GM18951 (cell line): Measurements from ENCODE around the gene ZSWIM6.

Source experiments
- POLR2A ChIP-seq: IDR thresholded peaks from 4 replicates; pipeline ENCODE4 v1.6.1; 2011; ENCODE audit warnings: mild to moderate bottlenecking; ENCODE audit not compliant: insufficient read length, insufficient read depth; ENCODE audit errors: extremely low read depth
- in situ Hi-C: fragments of 300-500 bp; cut with MboI; formaldehyde crosslinking; loops from one replicate; pipeline ENCODE4 v1.12.0; 2022; ENCODE audit warnings: low sequenced_read_pairs, mixed read lengths, inconsistent platforms; ENCODE audit not compliant: unreplicated experiment

ZSWIM6 gene

DNA sequence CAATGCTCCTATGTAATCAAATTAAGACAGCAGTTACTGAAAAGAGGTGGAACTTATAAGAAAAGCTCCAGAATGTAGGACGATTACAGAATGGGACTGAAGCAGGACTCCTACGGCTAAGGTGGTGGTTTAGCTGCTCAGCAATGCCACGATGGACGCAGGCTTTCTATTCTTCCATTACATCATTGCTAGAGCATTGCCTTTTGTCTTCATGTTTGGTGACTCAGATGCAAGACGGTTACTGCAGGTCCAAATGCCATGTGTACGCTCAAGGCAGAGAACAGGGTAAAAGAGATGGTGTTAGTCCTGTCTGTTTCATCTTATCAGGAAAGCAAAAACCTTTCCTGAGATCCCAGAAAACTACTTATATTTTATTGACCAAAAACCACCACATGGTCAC is 255.1 kb downstream of the ZSWIM6 start:
- in situ Hi-C loops = no loop called here
- TF ChIP-seq POLR2A = no peak

DNA sequence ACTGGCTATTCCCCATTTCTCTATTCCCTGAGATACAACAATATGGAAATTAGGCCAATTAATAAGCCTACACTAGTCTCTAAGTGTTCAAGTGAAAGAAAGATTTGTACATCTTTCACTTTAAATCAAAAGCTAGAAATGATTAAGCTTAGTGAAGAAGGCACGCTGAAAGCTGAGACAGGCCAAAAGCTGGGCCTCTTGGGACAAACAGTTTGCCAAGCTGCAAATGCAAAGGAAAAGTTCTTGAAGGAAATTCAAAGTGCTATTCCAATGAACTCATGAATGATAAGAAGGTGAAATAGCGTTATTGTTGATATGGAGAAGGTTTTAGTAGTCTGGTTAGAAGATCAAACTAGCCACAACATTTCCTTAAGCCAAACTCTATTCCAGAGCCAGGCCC is 256.2 kb downstream of the ZSWIM6 start:
- TF ChIP-seq POLR2A = no peak
- in situ Hi-C loops = no loop called here

DNA sequence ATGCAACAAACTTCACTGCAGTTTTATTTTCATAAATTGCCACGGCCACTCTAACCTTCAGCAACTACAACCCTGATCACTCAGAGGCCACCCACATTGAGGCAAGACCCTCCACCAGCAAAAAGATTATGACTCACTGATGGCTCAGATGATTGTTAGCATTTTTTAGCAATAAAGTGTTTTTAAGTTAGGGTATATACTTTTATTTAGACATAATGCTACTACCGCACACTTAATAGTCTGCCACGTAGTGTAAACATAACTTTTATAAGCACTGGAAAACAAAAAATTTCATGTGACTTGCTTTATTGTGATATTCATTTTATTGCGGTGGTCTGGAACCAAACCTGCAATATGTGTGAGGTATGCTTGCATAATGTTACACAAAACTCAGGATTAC is 257.9 kb downstream of the ZSWIM6 start:
- no peak for TF ChIP-seq POLR2A
- in situ Hi-C loops = no loop called here

DNA sequence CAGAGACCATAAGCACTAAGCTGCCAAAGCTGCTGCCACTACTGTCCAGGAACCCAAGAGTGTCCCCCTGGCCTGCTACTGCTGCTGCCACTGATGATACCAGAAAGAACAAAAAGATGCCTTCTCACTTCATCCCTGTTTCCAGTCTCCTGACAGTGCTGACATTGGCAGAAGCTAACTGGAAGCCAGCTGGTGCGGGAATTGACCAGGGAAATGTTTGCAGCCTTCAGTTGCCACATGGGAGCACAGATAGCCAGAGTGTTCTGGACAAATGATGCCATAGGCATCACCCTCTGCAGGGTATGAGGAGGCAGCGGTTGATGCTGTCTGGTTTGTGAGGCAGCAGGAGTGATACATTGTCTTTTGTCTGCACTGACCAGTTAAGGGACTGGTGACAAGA is 258.4 kb downstream of the ZSWIM6 start:
- in situ Hi-C loops = no loop called here

DNA sequence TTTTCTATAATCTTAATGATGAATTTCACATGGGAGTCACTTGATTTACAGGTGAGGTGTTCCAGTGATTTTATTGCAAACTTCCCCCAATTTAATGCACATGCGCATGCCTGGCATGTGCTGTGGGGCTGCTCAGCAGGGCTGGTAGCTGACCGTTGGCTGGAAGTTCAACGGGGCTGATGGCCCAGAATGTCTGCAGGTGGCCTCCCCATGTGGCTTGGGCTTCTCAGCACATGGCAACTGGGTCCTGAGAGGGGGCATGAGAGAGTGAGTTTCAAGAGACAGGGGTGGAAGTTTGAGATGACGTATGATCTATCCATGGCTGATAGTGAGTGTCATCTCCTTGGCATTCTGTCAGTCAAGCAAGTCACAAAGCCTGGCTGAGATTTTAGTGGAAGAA is 259.8 kb downstream of the ZSWIM6 start:
- no peak for TF ChIP-seq POLR2A

More for the DNA sequence above, 258.4 kb downstream of the ZSWIM6 start:
- TF ChIP-seq POLR2A = no peak

DNA sequence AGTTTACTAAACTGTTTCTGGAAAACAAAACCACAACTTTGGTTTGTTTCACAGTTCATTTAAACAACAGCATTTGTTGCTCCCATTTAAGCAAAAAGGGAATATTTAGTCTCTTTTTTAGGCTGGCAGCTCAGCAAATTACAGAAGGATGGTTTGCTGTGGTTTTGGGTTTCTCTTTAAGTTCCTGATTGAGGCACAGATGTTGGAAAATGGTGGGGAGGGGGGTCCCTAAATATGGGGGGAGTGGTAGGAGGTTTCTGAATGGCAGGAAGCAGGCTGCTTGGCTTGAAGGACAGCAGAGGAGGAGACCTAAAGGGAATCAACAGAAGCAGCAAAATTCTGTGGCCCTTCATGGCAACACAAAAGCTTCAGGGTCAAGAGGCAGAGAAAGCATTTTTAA is 263.4 kb downstream of the ZSWIM6 start:
- in situ Hi-C loops = no loop called here
- TF ChIP-seq POLR2A = no peak

More for the DNA sequence above, 259.8 kb downstream of the ZSWIM6 start:
- in situ Hi-C loops = no loop called here
